Measurements from ENCODE around the gene GRIA3. TPM values are rescaled to one million over a fixed set of nuclear protein-coding genes. Genes with fewer than 3 reads are reported as not detected.
"Not testable (repeated sequence)": the region's sequence is repeated elsewhere in the genome, so short reads cannot be mapped to it uniquely, and the experiment has no call there.

GRIA3 gene
- total and polyA plus RNA-seq, 9 donors: 1.2 to 11.2 (median 4.2) TPM

GRCh38 chrX:123358457-123358856 lies 174.4 kb downstream of the GRIA3 start:
- no peak for TF ChIP-seq CTCF (IDR thresholded peaks at IDR 0.05)
- no peak for TF ChIP-seq POLR2A (IDR thresholded peaks at IDR 0.05)
- no peak for TF ChIP-seq EP300 (IDR thresholded peaks at IDR 0.05)
- Histone ChIP-seq H3K9me3 (no peaks in the 10 kb centered on the region), H3K36me3 (no peaks in the 10 kb centered on the region), H3K4me3 (no peak overlapping the region), H3K27me3 (no peaks in the 10 kb centered on the region), H3K4me1 (ENCODE audit: insufficient read depth) (no peaks in the 10 kb centered on the region), H3K27ac (no peak overlapping the region)
- no peak for DNase-seq
- 67 to 80% (median 78%) methylated on average over 4 of the region's 4 CpGs for WGBS, 3 donors
- intact Hi-C loops (cut with DNase I): no loop called here

GRCh38 chrX:123361371-123361770 lies 177.3 kb downstream of the GRIA3 start:
- TF ChIP-seq POLR2A (IDR thresholded peaks at IDR 0.05): no peak
- TF ChIP-seq EP300 (IDR thresholded peaks at IDR 0.05): no peak
- no peak for TF ChIP-seq CTCF (IDR thresholded peaks at IDR 0.05)
- 67 to 87% (median 77%) methylated on average over 1 of the region's 1 CpG for WGBS, 3 donors
- H3K4me3 ChIP-seq: no peak overlapping the region
- intact Hi-C loops (cut with DNase I): no loop called here
- no peak overlapping the region for H3K27ac ChIP-seq
- no peaks in the 10 kb centered on the region for H3K27me3 ChIP-seq
- no peaks in the 10 kb centered on the region for H3K9me3 ChIP-seq
- no peaks in the 10 kb centered on the region for H3K4me1 ChIP-seq (ENCODE audit: insufficient read depth)
- no peaks in the 10 kb centered on the region for H3K36me3 ChIP-seq
- DNase-seq: no peak

GRCh38 chrX:123386196-123386595 lies 202.1 kb downstream of the GRIA3 start:
- H3K27me3 ChIP-seq; H3K4me1 ChIP-seq (ENCODE audit: insufficient read depth); DNase-seq; intact Hi-C loops (cut with DNase I); H3K9me3 ChIP-seq; H3K27ac ChIP-seq; H3K4me3 ChIP-seq; H3K36me3 ChIP-seq: not testable (repeated sequence)
- WGBS, 3 donors: 59 to 74% (median 62%) methylated on average over 2 of the region's 2 CpGs

GRCh38 chrX:123392921-123393320 lies 208.8 kb downstream of the GRIA3 start:
- no peak for DNase-seq
- TF ChIP-seq POLR2A (IDR thresholded peaks at IDR 0.05) (no peak), EP300 (IDR thresholded peaks at IDR 0.05) (no peak), CTCF (IDR thresholded peaks at IDR 0.05) (no peak)
- 57 to 74% (median 71%) methylated on average over 1 of the region's 1 CpG for WGBS, 3 donors

GRCh38 chrX:123399709-123400108 lies 215.6 kb downstream of the GRIA3 start:
- Histone ChIP-seq H3K4me1 (ENCODE audit: insufficient read depth) (no peaks in the 10 kb centered on the region), H3K27ac (no peak overlapping the region), H3K9me3 (no peaks in the 10 kb centered on the region), H3K4me3 (no peak overlapping the region), H3K27me3 (no peaks in the 10 kb centered on the region), H3K36me3 (no peaks in the 10 kb centered on the region)
- intact Hi-C loops (cut with DNase I): no loop called here
- 49 to 65% (median 50%) methylated on average over 1 of the region's 1 CpG for WGBS, 3 donors
- TF ChIP-seq POLR2A (IDR thresholded peaks at IDR 0.05) (no peak), EP300 (IDR thresholded peaks at IDR 0.05) (no peak), CTCF (IDR thresholded peaks at IDR 0.05) (no peak)
- DNase-seq: no peak

More at GRCh38 chrX:123392921-123393320, 208.8 kb downstream of the GRIA3 start:
- H3K27ac ChIP-seq: no peak overlapping the region
- no peak overlapping the region for H3K4me3 ChIP-seq
- H3K36me3 ChIP-seq: no peaks in the 10 kb centered on the region
- no peaks in the 10 kb centered on the region for H3K27me3 ChIP-seq
- H3K4me1 ChIP-seq (ENCODE audit: insufficient read depth): no peaks in the 10 kb centered on the region
- H3K9me3 ChIP-seq: no peaks in the 10 kb centered on the region
- intact Hi-C loops (cut with DNase I): no loop called here
